Smooth muscle cell (in vitro differentiated cells): ENCODE results near the gene GID8. TPM values are rescaled to one million over a fixed set of nuclear protein-coding genes. Genes with fewer than 3 reads are reported as not detected.

Experiments used
- DNase-seq: peaks from one replicate; lab custom pipeline; 2025; ENCODE audit not compliant: unreplicated experiment; lab: John Stamatoyannopoulos, UW
- H2AFZ ChIP-seq: fragments of 200-600 bp; sonication (generic); 2 replicates; pipeline ENCODE4 v1.6.0; 2016; ENCODE audit warnings: antibody characterized with exemption, low read depth, mild to moderate bottlenecking
- H3F3A ChIP-seq: fragments of 200-600 bp; sonication (generic); 2 replicates; pipeline ENCODE4 v1.6.0; 2017; ENCODE audit warnings: antibody characterized with exemption, low read depth
- H3K27ac ChIP-seq: fragments of 200-600 bp; sonication (generic); 2 replicates; pipeline ENCODE4 v1.5.1; 2016; ENCODE audit warnings: low read depth, mild to moderate bottlenecking
- H3K27me3 ChIP-seq: fragments of 200-600 bp; sonication (generic); 2 replicates; pipeline ENCODE4 v1.6.1; 2016; ENCODE audit warnings: low read depth, mild to moderate bottlenecking
- H3K36me3 ChIP-seq: fragments of 200-600 bp; sonication (generic); 2 replicates; pipeline ENCODE4 v1.5.1; 2016; ENCODE audit warnings: low read depth
- H3K4me1 ChIP-seq: fragments of 200-600 bp; sonication (generic); 2 replicates; pipeline ENCODE4 v1.5.1; 2016; ENCODE audit warnings: low read depth
- H3K4me2 ChIP-seq: fragments of 200-600 bp; sonication (generic); 2 replicates; pipeline ENCODE4 v1.6.0; 2016; ENCODE audit warnings: mild to moderate bottlenecking
- H3K4me3 ChIP-seq: fragments of 200-600 bp; sonication (generic); 2 replicates; pipeline ENCODE4 v1.5.1; 2016; ENCODE audit warnings: mild to moderate bottlenecking
- H3K79me2 ChIP-seq: fragments of 200-600 bp; sonication (generic); 2 replicates; pipeline ENCODE4 v1.6.0; 2016; ENCODE audit warnings: low read depth, mild to moderate bottlenecking
- H3K9ac ChIP-seq: fragments of 200-600 bp; sonication (generic); 2 replicates; pipeline ENCODE4 v1.6.0; 2016; ENCODE audit warnings: low read depth
- H3K9me3 ChIP-seq: fragments of 200-600 bp; sonication (generic); replicated peaks from 2 replicates; pipeline ENCODE4 v1.5.1; 2016; ENCODE audit warnings: low read depth
- H4K20me1 ChIP-seq: fragments of 200-600 bp; sonication (generic); 2 replicates; pipeline ENCODE4 v1.6.0; 2016; ENCODE audit warnings: low read depth
- CTCF ChIP-seq: fragments of 200-600 bp; sonication (generic); IDR thresholded peaks from 2 replicates; pipeline ENCODE4 v1.5.1; 2017; ENCODE audit warnings: borderline replicate concordance, mild to moderate bottlenecking, antibody characterized with exemption; ENCODE audit not compliant: insufficient read depth, poor library complexity, severe bottlenecking
- WGBS: methylation state at CpG from one replicate; pipeline ENCODE4 v1.1.7; 2016; ENCODE audit warnings: low lambda C conversion rate; 5-methylcytosine and 5-hydroxymethylcytosine counted together
- polyA plus RNA-seq: library from polyadenylated mRNA; unstranded; fragments of >200 nt; fragmentation: Nextera tagmentation; extraction: Ambion mirVana; gene quantifications from 2 replicates; pipeline ENCODE4 v1.2.1, GENCODE V29; 2016
- total RNA-seq: library from RNA; depleted of rRNA; stranded (reverse); fragments of >200 nt; gene quantifications from 2 replicates; pipeline ENCODE4 v1.2.3, GENCODE V29; 2014

GID8 gene
- total and polyA plus RNA-seq, 2 experiments from 2014 or later = 13.9 to 23.5 TPM

GRCh38 chr20:62916703-62917476 lies 21.1 kb upstream of the GID8 start:
- peaks cover 100% of the 10 kb centered on the region for H4K20me1 ChIP-seq

DNA sequence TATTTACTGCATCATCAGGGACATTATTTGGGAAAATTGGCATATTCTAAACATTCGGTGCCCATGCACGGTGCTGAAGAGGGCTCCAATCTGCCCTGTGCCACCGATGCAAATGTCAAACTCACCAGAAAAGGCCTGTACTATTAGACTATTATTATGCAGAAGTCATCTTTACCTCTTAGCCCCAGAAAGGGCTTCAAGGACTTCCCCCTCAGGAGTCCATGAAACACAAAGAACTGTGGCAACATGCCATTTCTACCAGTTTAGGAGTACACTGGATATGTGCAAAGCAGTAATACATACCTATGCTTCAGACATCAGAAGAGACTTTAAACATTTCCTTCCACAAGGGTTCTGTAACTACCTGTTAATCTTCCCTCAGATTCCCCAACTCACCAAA lies 20.2 kb upstream of the GID8 start:
- Histone ChIP-seq H3K27ac (no peak overlapping the region), H2AFZ (no peak overlapping the region), H3K9me3 (no peaks in the 10 kb centered on the region), H3K4me2 (no peak overlapping the region), H3F3A (no peaks in the 10 kb centered on the region), H3K9ac (peak overlapping the region; percentile 2), H4K20me1 (peaks cover 100% of the 10 kb centered on the region), H3K27me3 (no peaks in the 10 kb centered on the region), H3K36me3 (no peaks in the 10 kb centered on the region), H3K79me2 (peaks cover 100% of the 10 kb centered on the region), H3K4me3 (no peak overlapping the region), H3K4me1 (peaks cover 45% of the 10 kb centered on the region)
- 77% methylated on average over 3 of the region's 3 CpGs for WGBS
- no peak for DNase-seq
- no peak for TF ChIP-seq CTCF

More at GRCh38 chr20:62916703-62917476, 21.1 kb upstream of the GID8 start:
- Histone ChIP-seq H3K4me3 (no peak overlapping the region), H3K36me3 (no peaks in the 10 kb centered on the region), H2AFZ (no peak overlapping the region), H3K79me2 (peaks cover 100% of the 10 kb centered on the region), H3K27me3 (no peaks in the 10 kb centered on the region), H3K27ac (no peak overlapping the region), H3K9me3 (no peaks in the 10 kb centered on the region), H3F3A (no peaks in the 10 kb centered on the region), H3K4me2 (no peak overlapping the region), H3K4me1 (peaks cover 45% of the 10 kb centered on the region), H3K9ac (no peak overlapping the region)
- DNase-seq = no peak
- 86% methylated on average over 10 of the region's 10 CpGs for WGBS
- TF ChIP-seq CTCF = no peak

- DNase-seq = no peak
- Histone ChIP-seq H3K4me1 (peaks cover 45% of the 10 kb centered on the region), H3K27me3 (no peaks in the 10 kb centered on the region), H3F3A (no peaks in the 10 kb centered on the region), H3K9me3 (no peaks in the 10 kb centered on the region), H3K4me3 (no peak overlapping the region), H4K20me1 (peaks cover 100% of the 10 kb centered on the region), H3K9ac (no peak overlapping the region), H3K4me2 (no peak overlapping the region), H3K27ac (no peak overlapping the region), H3K79me2 (peaks cover 100% of the 10 kb centered on the region), H2AFZ (no peak overlapping the region), H3K36me3 (no peaks in the 10 kb centered on the region)
- 77% methylated on average over 3 of the region's 3 CpGs for WGBS
- no peak for TF ChIP-seq CTCF
These were observed 19.8 kb upstream of the GID8 start for GRCh38 chr20:62918147-62918546.

GRCh38 chr20:62918831-62919230 lies 19.1 kb upstream of the GID8 start:
- Histone ChIP-seq H4K20me1 (peaks cover 100% of the 10 kb centered on the region), H2AFZ (no peak overlapping the region), H3K4me2 (no peak overlapping the region), H3K27ac (no peak overlapping the region), H3K4me1 (peaks cover 50% of the 10 kb centered on the region), H3K9me3 (no peaks in the 10 kb centered on the region), H3K9ac (no peak overlapping the region), H3F3A (peaks cover 5% of the 10 kb centered on the region), H3K79me2 (peaks cover 100% of the 10 kb centered on the region), H3K27me3 (no peaks in the 10 kb centered on the region), H3K4me3 (no peak overlapping the region), H3K36me3 (no peaks in the 10 kb centered on the region)
- 82% methylated on average over 6 of the region's 6 CpGs for WGBS
- TF ChIP-seq CTCF = no peak
- no peak for DNase-seq
